GM06990 (cell line): ENCODE data around the gene WDR86.

ENCODE experiments used
- DNase-seq: peaks from one replicate; pipeline ENCODE4 v3.0.0-alpha.2; 2011; ENCODE audit not compliant: insufficient read length; ENCODE audit errors: extremely low read depth
- H3K27me3 ChIP-seq: replicated peaks from 2 replicates; pipeline ENCODE4 v1.6.0; 2011; ENCODE audit warnings: low read length; ENCODE audit not compliant: control insufficient read depth, insufficient read depth
- H3K36me3 ChIP-seq: 2 replicates; pipeline ENCODE4 v1.5.1; 2011; ENCODE audit warnings: low read length; ENCODE audit not compliant: control insufficient read depth, insufficient read depth
- H3K4me3 ChIP-seq: replicated peaks from 2 replicates; pipeline ENCODE4 v1.5.1; 2011; ENCODE audit warnings: low read depth, mild to moderate bottlenecking, control low read depth, low read length
- TF ChIP-seq, protein P1 (sequence below): IDR thresholded peaks from 2 replicates; pipeline ENCODE4 v1.5.1; 2011; ENCODE audit warnings: low read length, control low read depth, mild to moderate bottlenecking, inconsistent platforms; ENCODE audit not compliant: insufficient read depth, poor library complexity, severe bottlenecking

The WDR86 gene

DNA sequence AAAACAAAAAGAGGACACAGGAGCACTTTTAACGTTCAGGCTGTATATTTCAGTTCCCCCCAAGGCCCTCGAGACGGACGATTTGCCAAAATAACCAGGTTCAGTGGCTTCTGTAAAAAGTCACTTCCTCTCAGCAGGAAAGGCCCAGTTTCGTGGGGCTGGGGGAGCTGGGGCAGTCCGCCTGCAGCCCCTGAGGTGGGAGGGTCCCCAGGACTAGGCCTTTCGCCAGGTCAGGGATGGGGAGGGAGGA lies 28.8 kb downstream of the WDR86 start:
- Histone ChIP-seq H3K36me3 (peaks cover 11% of the 10 kb centered on the region), H3K4me3 (peak overlapping the region; percentile 40), H3K27me3 (peaks cover 2% of the 10 kb centered on the region)
- no peak for DNase-seq
- TF ChIP-seq, protein P1, sequence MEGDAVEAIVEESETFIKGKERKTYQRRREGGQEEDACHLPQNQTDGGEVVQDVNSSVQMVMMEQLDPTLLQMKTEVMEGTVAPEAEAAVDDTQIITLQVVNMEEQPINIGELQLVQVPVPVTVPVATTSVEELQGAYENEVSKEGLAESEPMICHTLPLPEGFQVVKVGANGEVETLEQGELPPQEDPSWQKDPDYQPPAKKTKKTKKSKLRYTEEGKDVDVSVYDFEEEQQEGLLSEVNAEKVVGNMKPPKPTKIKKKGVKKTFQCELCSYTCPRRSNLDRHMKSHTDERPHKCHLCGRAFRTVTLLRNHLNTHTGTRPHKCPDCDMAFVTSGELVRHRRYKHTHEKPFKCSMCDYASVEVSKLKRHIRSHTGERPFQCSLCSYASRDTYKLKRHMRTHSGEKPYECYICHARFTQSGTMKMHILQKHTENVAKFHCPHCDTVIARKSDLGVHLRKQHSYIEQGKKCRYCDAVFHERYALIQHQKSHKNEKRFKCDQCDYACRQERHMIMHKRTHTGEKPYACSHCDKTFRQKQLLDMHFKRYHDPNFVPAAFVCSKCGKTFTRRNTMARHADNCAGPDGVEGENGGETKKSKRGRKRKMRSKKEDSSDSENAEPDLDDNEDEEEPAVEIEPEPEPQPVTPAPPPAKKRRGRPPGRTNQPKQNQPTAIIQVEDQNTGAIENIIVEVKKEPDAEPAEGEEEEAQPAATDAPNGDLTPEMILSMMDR, result no peak

DNA sequence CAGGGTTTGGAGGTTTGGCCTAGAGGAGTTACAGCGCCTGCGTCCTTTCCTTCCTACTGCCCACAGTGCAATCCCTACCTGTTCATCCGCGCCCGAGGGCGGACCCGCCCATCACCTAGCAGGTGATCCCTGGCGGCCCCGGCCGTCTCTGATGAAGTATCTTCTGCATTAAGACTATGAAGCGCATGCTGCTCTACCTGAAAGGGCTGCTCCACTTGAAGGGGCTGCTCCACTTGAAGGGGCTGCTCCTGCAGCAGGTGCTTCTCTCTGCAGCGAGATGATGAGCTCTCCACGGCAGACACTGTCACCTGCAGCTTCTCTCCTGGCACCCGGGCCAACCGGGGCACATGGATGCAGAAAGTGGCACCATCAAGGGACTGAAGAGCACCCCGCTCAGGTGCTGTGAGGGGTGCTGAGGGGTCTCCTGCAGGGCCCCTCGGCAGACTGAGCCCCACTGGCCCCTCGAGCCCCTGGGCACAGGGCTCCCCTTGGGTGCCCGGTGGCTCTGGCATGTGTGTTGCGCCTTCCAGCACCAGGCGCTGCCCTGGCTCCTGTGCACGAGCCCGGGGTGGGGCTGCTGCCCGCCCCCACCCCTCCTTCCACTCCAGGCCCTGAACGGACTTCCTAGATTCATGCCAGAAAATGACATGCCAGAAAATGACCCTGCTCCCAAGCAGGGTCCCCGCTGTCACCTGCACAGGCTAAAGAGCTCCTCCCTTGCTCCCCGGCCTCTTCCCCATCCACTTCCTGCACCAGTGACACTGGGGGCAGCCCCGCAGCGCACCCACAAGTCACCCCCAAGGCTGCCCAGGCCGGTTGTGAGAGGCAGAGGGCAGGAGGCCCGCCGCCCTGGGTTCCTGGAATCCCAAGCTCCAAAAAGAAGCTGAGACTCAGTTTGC lies 29.4 kb downstream of the WDR86 start:
- no peak for DNase-seq

DNA sequence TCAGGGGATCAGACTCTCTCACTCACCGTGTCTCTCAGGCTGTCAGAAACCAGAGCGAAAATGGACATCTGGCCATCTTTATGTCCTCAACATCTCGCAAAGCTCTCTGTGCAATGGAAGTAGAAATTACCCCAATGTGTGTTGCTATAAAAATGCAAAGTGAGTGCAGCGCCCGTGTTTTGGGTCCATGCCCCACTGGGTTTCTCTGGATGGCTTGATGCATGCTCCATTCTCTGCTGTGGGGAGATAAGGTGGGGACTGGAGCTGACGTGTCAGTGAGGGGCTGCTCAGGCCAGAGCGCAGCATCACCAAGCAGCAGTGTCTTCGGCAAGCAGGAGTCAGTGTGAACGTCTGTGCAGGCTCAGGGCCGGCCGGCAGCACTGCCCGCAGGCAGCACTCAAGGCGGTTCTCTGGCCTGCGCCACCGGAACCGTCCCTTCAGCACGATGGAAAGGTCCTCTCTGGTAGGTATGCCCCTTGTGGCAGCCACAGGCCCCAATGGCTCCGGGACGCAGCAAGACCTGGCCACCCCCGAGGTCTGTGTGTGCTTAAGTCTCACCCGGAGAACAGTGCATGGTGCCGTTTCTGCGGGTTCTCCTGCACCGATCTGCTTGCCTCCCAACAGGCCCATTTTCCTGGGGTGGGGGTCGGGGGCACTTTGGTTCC lies 30.2 kb downstream of the WDR86 start:
- H3K27me3 ChIP-seq, result peaks cover 2% of the 10 kb centered on the region
- H3K36me3 ChIP-seq, result peaks cover 16% of the 10 kb centered on the region
- H3K4me3 ChIP-seq, result no peak overlapping the region
- TF ChIP-seq, protein P1, result no peak
- no peak for DNase-seq

More for the DNA sequence above, 29.4 kb downstream of the WDR86 start:
- Histone ChIP-seq H3K27me3 (peaks cover 2% of the 10 kb centered on the region), H3K4me3 (no peak overlapping the region), H3K36me3 (peaks cover 14% of the 10 kb centered on the region)
- TF ChIP-seq, protein P1, result no peak

DNA sequence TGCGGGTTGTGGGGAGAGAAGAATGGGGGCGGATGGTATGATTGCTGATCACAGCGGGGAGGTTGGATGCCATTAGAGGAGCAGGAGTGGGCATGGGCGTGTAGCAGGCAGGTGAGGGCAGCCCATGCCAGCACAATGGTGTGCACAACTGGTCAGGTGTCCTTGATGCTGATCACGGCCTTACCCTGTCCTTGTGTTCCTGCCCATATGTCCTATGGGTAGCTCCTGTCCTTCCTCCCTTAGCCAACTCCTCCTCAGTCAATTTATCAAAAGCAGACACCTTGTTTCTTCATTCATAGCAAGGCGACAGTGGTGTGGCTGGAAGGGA lies 30.7 kb downstream of the WDR86 start:
- no peak overlapping the region for H3K4me3 ChIP-seq
- DNase-seq, result no peak
- H3K27me3 ChIP-seq, result peaks cover 2% of the 10 kb centered on the region
- TF ChIP-seq, protein P1, result no peak
- peaks cover 19% of the 10 kb centered on the region for H3K36me3 ChIP-seq

DNA sequence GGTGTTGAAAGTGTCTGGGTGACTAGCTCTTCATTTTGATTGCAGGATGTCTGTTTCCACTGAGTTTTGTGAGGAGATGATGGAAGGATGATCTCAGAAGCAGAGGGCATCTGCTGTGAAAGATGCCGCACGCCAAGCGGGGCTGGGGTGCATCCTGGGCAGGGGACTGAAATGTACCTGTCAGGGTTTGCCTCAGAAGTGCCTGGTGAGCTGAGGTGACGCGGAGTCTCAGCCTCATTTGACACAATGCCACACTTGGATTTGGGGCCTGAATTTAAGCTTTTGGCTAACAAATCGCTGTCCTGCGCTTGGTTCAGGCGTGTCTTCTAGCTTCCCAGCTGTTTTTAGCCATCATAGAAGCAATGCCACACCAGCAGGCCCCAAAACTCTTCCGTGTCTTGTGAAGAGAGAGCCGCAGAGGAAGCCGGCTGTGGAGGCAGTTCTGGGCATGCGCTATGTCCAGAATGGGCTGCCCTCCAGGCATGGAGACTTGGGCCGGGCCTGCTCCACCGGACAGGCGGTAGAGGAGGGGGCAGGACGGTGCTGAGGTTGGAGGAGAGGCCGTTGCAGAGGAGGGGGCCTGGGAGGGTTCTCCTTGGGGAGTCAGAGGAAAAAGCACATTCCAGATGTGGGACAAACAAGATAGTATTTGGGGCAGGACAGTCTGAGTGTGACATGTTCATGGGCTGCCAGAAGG lies 31.2 kb downstream of the WDR86 start:
- TF ChIP-seq, protein P1, result no peak
- Histone ChIP-seq H3K4me3 (no peak overlapping the region), H3K27me3 (peaks cover 2% of the 10 kb centered on the region), H3K36me3 (peaks cover 24% of the 10 kb centered on the region)
- DNase-seq, result no peak
